Activated naive CD4-positive, alpha-beta T cell treated with anti-CD3 and anti-CD28 coated beads, Interleukin-2, amount 10 ng/mL, durations not matched to agents 7 days and 5 days (primary cell): ENCODE data around the gene GLT8D2.

Experiments used
- CTCF ChIA-PET: fragments of 350-600 bp; sonication (Branson Sonifier 250); formaldehyde crosslinking; loops from one replicate; lab custom pipeline; 2021; ENCODE audit warnings: antibody characterized with exemption; lab: Charles Lee
- DNase-seq: peaks from one replicate; pipeline ENCODE4 v3.0.0-alpha.2; 2020
- H3K27ac Mint-ChIP-seq: one replicate; pipeline ENCODE4 v1.8.0; 2021; ENCODE audit warnings: mild to moderate bottlenecking, moderate library complexity, mixed read lengths
- H3K27me3 Mint-ChIP-seq: one replicate; pipeline ENCODE4 v1.8.0; 2021; ENCODE audit warnings: mild to moderate bottlenecking, mixed read lengths
- H3K36me3 Mint-ChIP-seq: one replicate; pipeline ENCODE4 v1.8.0; 2021; ENCODE audit warnings: mixed read lengths
- H3K4me1 Mint-ChIP-seq: one replicate; pipeline ENCODE4 v1.8.0; 2021; ENCODE audit warnings: mixed read lengths
- H3K4me3 Mint-ChIP-seq: one replicate; pipeline ENCODE4 v1.8.0; 2021; ENCODE audit warnings: mild to moderate bottlenecking, moderate library complexity, mixed read lengths
- H3K9me3 Mint-ChIP-seq: one replicate; pipeline ENCODE4 v1.8.0; 2021; ENCODE audit warnings: mixed read lengths

Gene GLT8D2

DNA sequence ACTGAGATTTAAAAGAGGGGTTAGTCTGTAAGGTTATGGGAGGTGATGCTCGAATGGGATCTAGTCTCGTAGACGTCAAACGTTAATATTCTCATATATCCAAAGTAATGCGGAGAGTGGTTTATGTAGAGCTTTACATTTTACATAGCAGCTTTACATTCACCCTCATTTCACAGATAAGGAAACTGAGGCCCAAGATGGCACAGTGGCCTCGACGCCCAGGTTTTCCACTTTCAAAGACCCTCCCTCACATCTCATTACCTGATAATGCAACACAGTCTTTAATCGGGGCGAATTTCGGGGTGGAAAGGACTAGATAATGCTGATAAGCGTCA lies 84.8 kb downstream of the GLT8D2 start:
- DNase-seq, result no peak
- H3K4me1 Mint-ChIP-seq, result peaks cover 50% of the 10 kb centered on the region
- peaks cover 26% of the 10 kb centered on the region for H3K36me3 Mint-ChIP-seq
- CTCF ChIA-PET, result interaction anchor here (0.8 to 1.8 kb wide), 3 partner anchors 8 to 87 kb away, joined by 3 to 7 read pairs (median 4); a partner anchor contains a TSS
- H3K27ac Mint-ChIP-seq, result peak overlapping the region; percentile 98
- H3K9me3 Mint-ChIP-seq, result no peaks in the 10 kb centered on the region
- peaks cover 5% of the 10 kb centered on the region for H3K27me3 Mint-ChIP-seq
- peak overlapping the region; percentile 99 for H3K4me3 Mint-ChIP-seq

DNA sequence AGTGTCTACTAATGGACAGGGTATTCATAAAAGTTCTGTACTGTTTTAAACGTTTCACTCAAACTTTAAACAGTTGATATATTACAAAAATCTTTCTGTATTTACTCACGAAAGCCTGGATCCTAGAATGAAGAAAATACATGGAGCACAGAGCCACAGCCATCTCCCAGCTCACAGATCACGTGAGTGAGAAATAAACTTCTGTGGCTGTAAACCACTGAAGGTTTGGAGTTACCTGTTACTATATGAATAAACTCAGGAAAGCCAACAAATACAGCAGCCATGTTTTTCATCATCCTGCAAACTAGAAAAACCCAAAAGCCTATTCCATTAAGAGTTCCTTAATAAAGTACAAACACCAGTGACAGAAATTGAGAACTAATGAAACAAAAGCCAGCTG lies 85.2 kb downstream of the GLT8D2 start:
- Mint-ChIP-seq H3K27ac (peak overlapping the region; percentile 98), H3K9me3 (no peaks in the 10 kb centered on the region), H3K4me1 (peaks cover 50% of the 10 kb centered on the region), H3K36me3 (peaks cover 26% of the 10 kb centered on the region), H3K4me3 (peak overlapping the region; percentile 99), H3K27me3 (peaks cover 5% of the 10 kb centered on the region)
- no peak for DNase-seq
- CTCF ChIA-PET, result interaction anchor here (1.2 to 1.5 kb wide), 2 partner anchors 25 to 37 kb away, joined by 3 to 4 read pairs; no protein-coding TSS in a partner anchor

- H3K4me1 Mint-ChIP-seq, result peaks cover 33% of the 10 kb centered on the region
- H3K36me3 Mint-ChIP-seq, result peaks cover 15% of the 10 kb centered on the region
- CTCF ChIA-PET, result no interaction called here
- no peak overlapping the region for H3K27ac Mint-ChIP-seq
- H3K4me3 Mint-ChIP-seq, result no peak overlapping the region
- DNase-seq, result no peak
- H3K27me3 Mint-ChIP-seq, result peaks cover 5% of the 10 kb centered on the region
- H3K9me3 Mint-ChIP-seq, result no peaks in the 10 kb centered on the region
These were observed 87.5 kb downstream of the GLT8D2 start for GRCh38 chr12:103962493-103962892.

GRCh38 chr12:103960616-103961227 lies 89.3 kb downstream of the GLT8D2 start:
- no peak overlapping the region for H3K4me3 Mint-ChIP-seq
- CTCF ChIA-PET, result interaction anchor here (1.4 kb wide), 1 partner anchor 148 kb away, joined by 3 read pairs; no protein-coding TSS in a partner anchor
- H3K27me3 Mint-ChIP-seq, result peaks cover 3% of the 10 kb centered on the region
- no peaks in the 10 kb centered on the region for H3K9me3 Mint-ChIP-seq
- no peak overlapping the region for H3K27ac Mint-ChIP-seq
- H3K4me1 Mint-ChIP-seq, result peaks cover 28% of the 10 kb centered on the region
- peaks cover 6% of the 10 kb centered on the region for H3K36me3 Mint-ChIP-seq
- DNase-seq, result no peak

GRCh38 chr12:103958621-103959020 lies 91.4 kb downstream of the GLT8D2 start:
- H3K4me3 Mint-ChIP-seq, result peak overlapping the region; percentile 1
- H3K4me1 Mint-ChIP-seq, result peaks cover 26% of the 10 kb centered on the region
- H3K9me3 Mint-ChIP-seq, result no peaks in the 10 kb centered on the region
- DNase-seq, result no peak
- no peaks in the 10 kb centered on the region for H3K27me3 Mint-ChIP-seq
- CTCF ChIA-PET, result no interaction called here
- peaks cover 9% of the 10 kb centered on the region for H3K36me3 Mint-ChIP-seq
- H3K27ac Mint-ChIP-seq, result no peak overlapping the region

DNA sequence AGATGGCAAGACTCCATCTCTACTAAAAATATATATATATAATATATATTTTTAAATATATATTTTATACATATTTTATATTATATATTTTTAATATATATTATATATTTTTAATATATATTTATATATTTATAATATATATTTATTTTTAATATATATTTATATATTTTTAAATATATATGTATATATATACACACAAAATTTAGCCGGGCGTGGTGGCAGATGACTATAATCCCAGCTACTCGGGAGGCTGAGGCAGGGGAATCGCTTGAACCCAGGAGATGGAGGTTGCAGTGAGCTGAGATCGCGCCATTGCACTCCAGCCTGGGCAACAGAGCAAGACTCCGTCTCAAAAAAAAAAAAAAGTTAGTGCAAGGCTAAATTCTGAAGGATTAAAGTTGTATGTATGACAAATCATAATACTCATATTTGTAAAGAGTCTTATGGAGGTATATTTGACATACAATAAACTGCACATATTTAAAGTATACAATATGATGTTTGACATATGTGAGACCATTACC lies 92.1 kb downstream of the GLT8D2 start:
- no peak for DNase-seq
- Mint-ChIP-seq H3K9me3 (no peaks in the 10 kb centered on the region), H3K27ac (peak overlapping the region; percentile 97), H3K36me3 (peaks cover 10% of the 10 kb centered on the region), H3K27me3 (no peaks in the 10 kb centered on the region), H3K4me3 (peak overlapping the region; percentile 89), H3K4me1 (peaks cover 28% of the 10 kb centered on the region)
- CTCF ChIA-PET, result no interaction called here

DNA sequence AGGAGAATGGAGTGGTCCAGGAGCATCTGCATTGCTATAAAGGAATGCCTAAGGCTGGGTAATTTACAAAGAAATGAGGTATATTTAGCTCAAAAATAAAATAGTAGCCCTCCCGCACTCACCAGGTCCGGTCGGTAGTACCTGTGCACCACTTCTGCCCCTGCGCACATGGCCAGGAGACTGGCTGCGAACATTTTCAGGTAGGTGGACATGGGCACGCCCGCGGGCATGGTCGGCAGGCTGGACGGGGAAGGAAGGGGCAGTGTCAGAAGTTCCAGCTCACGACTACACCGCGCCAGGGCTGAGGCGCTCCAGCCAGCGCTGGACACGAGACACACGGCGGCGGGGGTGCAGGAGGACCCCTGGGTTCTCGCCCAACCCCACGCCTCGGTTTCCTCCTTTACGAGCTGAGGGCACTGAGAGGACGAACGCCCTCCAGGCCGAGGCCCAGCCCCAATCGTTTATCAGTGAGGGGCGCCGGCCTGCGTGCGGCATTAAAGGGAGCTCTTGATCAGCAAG lies 93.4 kb downstream of the GLT8D2 start:
- Mint-ChIP-seq H3K4me3 (peak overlapping the region; percentile 89), H3K27ac (peak overlapping the region; percentile 97), H3K4me1 (peaks cover 37% of the 10 kb centered on the region), H3K36me3 (peaks cover 23% of the 10 kb centered on the region), H3K27me3 (no peaks in the 10 kb centered on the region), H3K9me3 (no peaks in the 10 kb centered on the region)
- CTCF ChIA-PET, result interaction anchor here (0.7 to 1.6 kb wide), 3 partner anchors 9 to 153 kb away, joined by 3 to 5 read pairs (median 3); partner anchors contain the start of gene TDG
- no peak for DNase-seq

DNA sequence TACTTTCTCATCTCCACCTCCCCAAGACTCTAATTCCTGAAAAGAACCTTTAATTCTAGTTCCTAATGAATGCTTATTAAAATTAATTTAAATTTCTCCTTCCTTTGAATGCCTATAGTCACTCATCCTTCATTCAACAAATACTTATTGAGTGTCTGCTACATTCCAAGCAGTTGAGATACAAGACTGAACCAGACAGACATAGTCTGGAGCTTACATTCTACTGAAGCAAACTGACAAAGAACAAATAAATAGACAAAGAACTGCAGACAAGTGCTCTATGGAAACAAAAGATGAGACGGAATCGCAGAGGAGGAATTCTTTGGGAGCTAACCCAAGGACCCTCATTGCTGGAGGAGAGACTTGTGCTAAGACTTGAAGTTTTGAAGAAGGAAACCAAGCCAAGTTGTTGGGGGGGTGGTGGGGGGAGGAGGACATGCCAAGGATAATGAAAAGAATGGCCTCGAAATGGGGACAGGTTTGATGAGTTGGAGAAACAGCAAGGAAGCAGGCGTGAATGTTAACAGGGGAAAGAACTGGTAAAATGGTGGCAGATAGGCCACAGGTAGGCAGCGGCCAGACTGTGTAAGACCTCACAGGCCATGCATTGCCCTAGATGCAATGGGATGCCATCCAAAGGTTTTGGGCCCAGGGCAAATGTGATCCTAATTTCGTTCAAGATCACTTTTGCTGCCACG lies 94.0 kb downstream of the GLT8D2 start:
- Mint-ChIP-seq H3K27me3 (no peaks in the 10 kb centered on the region), H3K27ac (peak overlapping the region; percentile 97), H3K9me3 (no peaks in the 10 kb centered on the region), H3K36me3 (peaks cover 23% of the 10 kb centered on the region), H3K4me1 (peaks cover 37% of the 10 kb centered on the region), H3K4me3 (peak overlapping the region; percentile 89)
- CTCF ChIA-PET, result interaction anchor here (0.9 to 1.6 kb wide), 3 partner anchors 18 to 153 kb away, joined by 3 to 5 read pairs (median 3); no protein-coding TSS in a partner anchor
- no peak for DNase-seq

DNA sequence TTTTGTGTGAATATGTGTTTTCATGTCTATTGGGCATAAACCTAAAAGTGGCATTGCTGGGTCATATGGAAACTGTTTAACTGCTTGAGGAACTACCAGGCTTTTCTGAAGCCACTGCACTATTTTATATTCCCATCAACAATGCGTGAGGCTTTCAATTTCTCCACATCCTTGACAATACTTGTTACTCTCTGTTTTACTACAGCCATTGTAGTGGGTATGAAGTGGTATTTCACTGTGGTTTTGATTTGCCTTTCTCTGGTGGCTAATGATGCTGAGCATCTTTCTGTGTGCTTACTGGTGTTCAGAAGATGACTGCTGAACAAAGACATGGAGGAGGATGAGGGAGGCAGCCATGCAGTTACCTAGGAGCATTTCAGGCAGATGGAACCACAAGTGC lies 97.5 kb downstream of the GLT8D2 start:
- Mint-ChIP-seq H3K4me3 (no peak overlapping the region), H3K4me1 (peaks cover 46% of the 10 kb centered on the region), H3K36me3 (peaks cover 49% of the 10 kb centered on the region), H3K9me3 (no peaks in the 10 kb centered on the region), H3K27me3 (no peaks in the 10 kb centered on the region), H3K27ac (peak overlapping the region; percentile 49)
- CTCF ChIA-PET, result interaction anchor here (1.4 kb wide), 1 partner anchor 17 kb away, joined by 4 read pairs; no protein-coding TSS in a partner anchor
- no peak for DNase-seq

- Mint-ChIP-seq H3K4me3 (no peak overlapping the region), H3K36me3 (peaks cover 71% of the 10 kb centered on the region), H3K27ac (no peak overlapping the region), H3K4me1 (peaks cover 32% of the 10 kb centered on the region), H3K9me3 (no peaks in the 10 kb centered on the region), H3K27me3 (no peaks in the 10 kb centered on the region)
- DNase-seq, result no peak
- CTCF ChIA-PET, result no interaction called here
These were observed 101.1 kb downstream of the GLT8D2 start for GRCh38 chr12:103948746-103949406.

- H3K4me3 Mint-ChIP-seq, result no peak overlapping the region
- CTCF ChIA-PET, result no interaction called here
- no peaks in the 10 kb centered on the region for H3K27me3 Mint-ChIP-seq
- peaks cover 27% of the 10 kb centered on the region for H3K4me1 Mint-ChIP-seq
- H3K9me3 Mint-ChIP-seq, result no peaks in the 10 kb centered on the region
- DNase-seq, result no peak
- peaks cover 74% of the 10 kb centered on the region for H3K36me3 Mint-ChIP-seq
- peak overlapping the region; percentile 14 for H3K27ac Mint-ChIP-seq
These were observed 102.0 kb downstream of the GLT8D2 start for GRCh38 chr12:103947871-103948555.

DNA sequence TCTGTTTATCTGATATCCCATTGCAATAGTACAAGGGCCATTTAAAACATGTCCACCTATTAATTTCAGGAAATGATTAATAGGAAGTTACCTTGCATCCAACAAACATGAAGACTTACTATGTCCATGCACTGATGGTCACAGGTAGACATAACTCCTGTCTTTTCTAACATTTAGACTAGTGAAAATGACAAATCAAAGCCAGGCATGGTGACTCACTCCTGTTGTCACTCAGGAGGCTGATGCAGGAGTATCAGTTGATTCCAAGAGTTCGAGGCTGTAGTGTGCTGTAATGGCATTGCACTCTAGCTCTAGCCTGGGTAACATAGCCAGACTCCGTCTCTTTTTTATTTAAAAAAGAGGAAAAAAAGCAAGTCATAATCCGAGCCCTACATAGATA lies 105.0 kb downstream of the GLT8D2 start:
- H3K27me3 Mint-ChIP-seq, result no peaks in the 10 kb centered on the region

More for the DNA sequence above, 105.0 kb downstream of the GLT8D2 start:
- no peak for DNase-seq
- Mint-ChIP-seq H3K4me3 (no peak overlapping the region), H3K36me3 (peaks cover 83% of the 10 kb centered on the region), H3K4me1 (peaks cover 21% of the 10 kb centered on the region), H3K27ac (no peak overlapping the region), H3K9me3 (no peaks in the 10 kb centered on the region)
- CTCF ChIA-PET, result interaction anchor here (0.9 kb wide), 1 partner anchor 9 kb away, joined by 5 read pairs; no protein-coding TSS in a partner anchor
